Measurements from ENCODE around the gene REL.
"Not testable (repeated sequence)": the region's sequence is repeated elsewhere in the genome, so short reads cannot be mapped to it uniquely, and the experiment has no call there.

Gene REL

GRCh38 chr2:60867848-60868247 lies 13.5 kb upstream of the REL start:
- DNase-seq (ENCODE audit: low read depth in 3 of 3): no peak

GRCh38 chr2:60868589-60869273 lies 12.6 kb upstream of the REL start:
- no peak for DNase-seq (ENCODE audit: low read depth in 3 of 3)

- no peak for DNase-seq (ENCODE audit: low read depth in 3 of 3)
These were observed 8.9 kb upstream of the REL start for GRCh38 chr2:60872510-60872928.

- no peak for DNase-seq (ENCODE audit: low read depth in 3 of 3)
These were observed 8.0 kb upstream of the REL start for GRCh38 chr2:60873381-60873780.

GRCh38 chr2:60875520-60875919 lies 5.9 kb upstream of the REL start:
- DNase-seq (ENCODE audit: low read depth in 3 of 3): no peak

- DNase-seq (ENCODE audit: low read depth in 3 of 3): no peak
These were observed 729 bp upstream of the REL start for GRCh38 chr2:60880643-60881046.

GRCh38 chr2:60882971-60883753 lies 1.8 kb downstream of the REL start:
- DNase-seq (ENCODE audit: low read depth in 3 of 3): no peak

- DNase-seq (ENCODE audit: low read depth in 3 of 3): no peak
These were observed 2.5 kb downstream of the REL start for GRCh38 chr2:60883896-60884295.

GRCh38 chr2:60884800-60885199 lies 3.4 kb downstream of the REL start:
- DNase-seq (ENCODE audit: low read depth in 3 of 3): no peak

GRCh38 chr2:60885683-60886082 lies 4.3 kb downstream of the REL start:
- no peak for DNase-seq (ENCODE audit: low read depth in 3 of 3)

GRCh38 chr2:60886991-60887390 lies 5.6 kb downstream of the REL start:
- DNase-seq (ENCODE audit: low read depth in 3 of 3): no peak

- DNase-seq (ENCODE audit: low read depth in 3 of 3): no peak
These were observed 7.5 kb downstream of the REL start for GRCh38 chr2:60888853-60889252.

- DNase-seq (ENCODE audit: low read depth in 3 of 3): not testable (repeated sequence)
These were observed 8.4 kb downstream of the REL start for GRCh38 chr2:60889581-60890392.

- no peak for DNase-seq (ENCODE audit: low read depth in 3 of 3)
These were observed 9.0 kb downstream of the REL start for GRCh38 chr2:60890393-60890707.

- DNase-seq (ENCODE audit: low read depth in 3 of 3): no peak
These were observed 9.8 kb downstream of the REL start for GRCh38 chr2:60891180-60891579.

- no peak for DNase-seq (ENCODE audit: low read depth in 3 of 3)
These were observed 17.2 kb downstream of the REL start for GRCh38 chr2:60898567-60898966.

- peak; percentile 35 to 75 (median 43) for DNase-seq (ENCODE audit: low read depth in 3 of 3)
These were observed 18.0 kb downstream of the REL start for GRCh38 chr2:60899230-60899891.

- no peak for DNase-seq (ENCODE audit: low read depth in 3 of 3)
These were observed 18.5 kb downstream of the REL start for GRCh38 chr2:60899892-60900249.

GRCh38 chr2:60901296-60901695 lies 19.9 kb downstream of the REL start:
- not testable (repeated sequence) for DNase-seq (ENCODE audit: low read depth in 3 of 3)

GRCh38 chr2:60905867-60906266 lies 24.5 kb downstream of the REL start:
- DNase-seq (ENCODE audit: low read depth in 3 of 3): not testable (repeated sequence)

GRCh38 chr2:60906395-60906794 lies 25.0 kb downstream of the REL start:
- DNase-seq (ENCODE audit: low read depth in 3 of 3): no peak

GRCh38 chr2:60907329-60907728 lies 26.0 kb downstream of the REL start:
- DNase-seq (ENCODE audit: low read depth in 3 of 3): no peak
